Adrenal gland (tissue), 12 donors: ENCODE measurements around the gene HLA-DQB1. TPM values are rescaled to one million over a fixed set of nuclear protein-coding genes. Genes with fewer than 3 reads are reported as not detected.

ENCODE experiments used
- polyA plus RNA-seq, 3 donors: library from polyadenylated mRNA; stranded (reverse); fragments of 200-250 nt in 2 of 3; fragments of 350-450 nt in 1 of 3; fragmentation: Illumina TruSeq in 1 of 3; extraction: RNeasy Lipid Tissue Mini Kit (QIAGEN cat#74804) in 1 of 3; gene quantifications; one replicate each; pipeline ENCODE4 v1.2.3, GENCODE V29; 2013 to 2014
- total RNA-seq, 9 donors: library from RNA; depleted of rRNA in 4 of 9; stranded (reverse); fragments of >200 nt in 4 of 9; fragments of 120-200 nt in 1 of 9; fragmentation: NEBNext Ultra II Directional in 1 of 9; extraction: Animal tissue kit (Norgen Biotek cat#: 25700) in 1 of 9; gene quantifications; one replicate each; pipeline versions ENCODE4 v1.1.0 to v1.2.4, GENCODE V29; 2013 to 2023
- donor health status: healthy with polysubstance abuse.
- donor health status: Bipolar disorder and iron deficiency.
- donor health status: DM: yes; HTN: yes; CAD: no.
- donor health status: DM: no; HTN: no; CAD: no.
- donor health status: DM: no; HTN: no; CAD: no.
- donor health status: DM: yes; HTN: yes; CAD: no.

Gene HLA-DQB1
- total and polyA plus RNA-seq, 12 donors, result 1.4 to 208 (median 9.4) TPM

Other genes starting within 250 kb of the HLA-DQB1 start
- 1,000 to 10,000 TPM in 1 of 9 donors, 100 to 1,000 TPM in 7, 10 to 100 TPM in 1; 36.8 to 1,447 (median 612) TPM for gene HLA-DRA, start 226.8 kb downstream of the HLA-DQB1 start, total RNA-seq
- 100 to 1,000 TPM; 101 to 572 (median 129) TPM for gene HLA-DRA, start 226.8 kb downstream of the HLA-DQB1 start, polyA plus RNA-seq
- gene HLA-DRB5, start 136.4 kb downstream of the HLA-DQB1 start, total RNA-seq, result 100 to 1,000 TPM in 2 of 9 donors, 10 to 100 TPM in 3, 1 to 10 TPM in 1, under 1 TPM in 1, not detected in 2; 0.55 to 694 (median 29.5) TPM
- gene HLA-DRB5, start 136.4 kb downstream of the HLA-DQB1 start, polyA plus RNA-seq, result 10 to 100 TPM in 1 of 3 donors, under 1 TPM in 2; 0.34 to 27.2 (median 0.48) TPM
- gene HLA-DRB1, start 76.8 kb downstream of the HLA-DQB1 start, total RNA-seq, result 100 to 1,000 TPM in 6 of 9 donors, 10 to 100 TPM in 3; 14.8 to 627 (median 152) TPM
- gene HLA-DRB1, start 76.8 kb downstream of the HLA-DQB1 start, polyA plus RNA-seq, result 100 to 1,000 TPM in 1 of 3 donors, 10 to 100 TPM in 2; 33.1 to 104 (median 69.2) TPM
- 100 to 1,000 TPM in 1 of 9 donors, 10 to 100 TPM in 4, 1 to 10 TPM in 3, under 1 TPM in 1; 0.22 to 135 (median 15.0) TPM for gene HLA-DQA1, start 29.3 kb downstream of the HLA-DQB1 start, total RNA-seq
- gene HLA-DQA1, start 29.3 kb downstream of the HLA-DQB1 start, polyA plus RNA-seq, result 10 to 100 TPM in 2 of 3 donors, 1 to 10 TPM in 1; 7.4 to 20.1 (median 16.9) TPM
- gene HLA-DQA2, start 74.7 kb upstream of the HLA-DQB1 start, total RNA-seq, result 10 to 100 TPM in 1 of 9 donors, 1 to 10 TPM in 6, under 1 TPM in 1, not detected in 1; 0.47 to 17.8 (median 2.4) TPM
- gene HLA-DQA2, start 74.7 kb upstream of the HLA-DQB1 start, polyA plus RNA-seq, result 1 to 10 TPM in 1 of 3 donors, not detected in 2; 3.0 TPM
- gene HLA-DQB2, start 96.9 kb upstream of the HLA-DQB1 start, total RNA-seq, result 10 to 100 TPM in 2 of 9 donors, 1 to 10 TPM in 3, under 1 TPM in 3, not detected in 1; 0.17 to 19.1 (median 2.8) TPM
- under 1 TPM in 1 of 3 donors, not detected in 2; 0.31 TPM for gene HLA-DQB2, start 96.9 kb upstream of the HLA-DQB1 start, polyA plus RNA-seq
- gene HLA-DOB, start 150.3 kb upstream of the HLA-DQB1 start, total RNA-seq, result under 1 TPM in 5 of 9 donors, not detected in 4; 0.28 to 0.69 (median 0.61) TPM
- gene HLA-DOB, start 150.3 kb upstream of the HLA-DQB1 start, polyA plus RNA-seq, result 1 to 10 TPM in 1 of 3 donors, under 1 TPM in 2; 0.71 to 1.6 (median 0.99) TPM
- gene TAP2, start 172.1 kb upstream of the HLA-DQB1 start, total RNA-seq, result 10 to 100 TPM in 6 of 9 donors, 1 to 10 TPM in 3; 4.8 to 48.0 (median 19.4) TPM
- gene TAP2, start 172.1 kb upstream of the HLA-DQB1 start, polyA plus RNA-seq, result 10 to 100 TPM; 20.5 to 24.3 (median 21.5) TPM
- gene PSMB8, start 177.4 kb upstream of the HLA-DQB1 start, total RNA-seq, result 100 to 1,000 TPM in 1 of 9 donors, 10 to 100 TPM in 8; 49.2 to 114 (median 87.9) TPM
- 100 to 1,000 TPM in 2 of 3 donors, 10 to 100 TPM in 1; 63.0 to 195 (median 137) TPM for gene PSMB8, start 177.4 kb upstream of the HLA-DQB1 start, polyA plus RNA-seq
- 10 to 100 TPM; 19.7 to 76.9 (median 49.4) TPM for gene TAP1, start 187.0 kb upstream of the HLA-DQB1 start, total RNA-seq
- gene TAP1, start 187.0 kb upstream of the HLA-DQB1 start, polyA plus RNA-seq, result 10 to 100 TPM; 24.9 to 77.9 (median 52.2) TPM
- 10 to 100 TPM; 13.4 to 69.8 (median 41.1) TPM for gene PSMB9, start 187.5 kb upstream of the HLA-DQB1 start, total RNA-seq
- 10 to 100 TPM; 13.8 to 52.9 (median 33.5) TPM for gene PSMB9, start 187.5 kb upstream of the HLA-DQB1 start, polyA plus RNA-seq